ENCODE data around the gene ERVFRD-1. TPM values are rescaled to one million over a fixed set of nuclear protein-coding genes. Genes with fewer than 3 reads are reported as not detected.

ERVFRD-1 gene
- polyA plus RNA-seq (2011; rRNA removed), result not detected in 2 replicates
- polyA minus RNA-seq (2011; rRNA and poly(A)+ RNA removed), result not detected in 2 replicates

- Histone ChIP-seq H3K27ac (ENCODE audit: low read depth, low read length) (no peak within 1 kb of the TSS), H3K9me3 (ENCODE audit: control insufficient read depth, insufficient read depth, low read length) (no peaks in the 10 kb centered on the region), H3K27me3 (ENCODE audit: control insufficient read depth, insufficient read depth, low read length) (no peaks in the 10 kb centered on the region), H3K4me3 (ENCODE audit: low read depth, low read length) (no peak within 1 kb of the TSS)
- ChIA-PET POLR2A (no interaction called here), CTCF (no interaction called here)
- DNase-seq (ENCODE audit: low read depth, low spot score), result no peak
- TF ChIP-seq CTCF (IDR thresholded peaks at IDR 0.05; ENCODE audit: low read depth, low read length), result no peak
These were observed at the start of gene ERVFRD-1 for GRCh38 chr6:11110921-11111768. Gene ERVFRD-1, minus strand, starts transcription at chr6:11111725. Its CDS starts 6,415 bp downstream, at chr6:11105310.

GRCh38 chr6:11160199-11160598, 48.7 kb upstream of the ERVFRD-1 start:
- H3K27me3 ChIP-seq (ENCODE audit: control insufficient read depth, insufficient read depth, low read length), result no peaks in the 10 kb centered on the region
- no peaks in the 10 kb centered on the region for H3K9me3 ChIP-seq (ENCODE audit: control insufficient read depth, insufficient read depth, low read length)
- CTCF ChIA-PET, result interaction anchor here (1.3 to 1.5 kb wide), 2 partner anchors 12 to 336 kb away, joined by 3 to 6 read pairs; no protein-coding TSS in a partner anchor
- no peak for DNase-seq (ENCODE audit: low read depth, low spot score)
- no peak overlapping the region for H3K4me3 ChIP-seq (ENCODE audit: low read depth, low read length)
- no peak for TF ChIP-seq CTCF (IDR thresholded peaks at IDR 0.05; ENCODE audit: low read depth, low read length)
- no peak overlapping the region for H3K27ac ChIP-seq (ENCODE audit: low read depth, low read length)
- POLR2A ChIA-PET, result no interaction called here

- Histone ChIP-seq H3K9me3 (ENCODE audit: control insufficient read depth, insufficient read depth, low read length) (no peaks in the 10 kb centered on the region), H3K27ac (ENCODE audit: low read depth, low read length) (no peak overlapping the region), H3K27me3 (ENCODE audit: control insufficient read depth, insufficient read depth, low read length) (no peaks in the 10 kb centered on the region), H3K4me3 (ENCODE audit: low read depth, low read length) (no peak overlapping the region)
- no peak for DNase-seq (ENCODE audit: low read depth, low spot score)
- ChIA-PET POLR2A (no interaction called here), CTCF (interaction anchor here (0.6 to 3.3 kb wide), 3 partner anchors 11 to 340 kb away, joined by 3 to 20 read pairs (median 5); no protein-coding TSS in a partner anchor)
- no peak for TF ChIP-seq CTCF (IDR thresholded peaks at IDR 0.05; ENCODE audit: low read depth, low read length)
These were observed 44.1 kb upstream of the ERVFRD-1 start for GRCh38 chr6:11155589-11155988.

- TF ChIP-seq CTCF (IDR thresholded peaks at IDR 0.05; ENCODE audit: low read depth, low read length), result no peak
- Histone ChIP-seq H3K27me3 (ENCODE audit: control insufficient read depth, insufficient read depth, low read length) (no peaks in the 10 kb centered on the region), H3K27ac (ENCODE audit: low read depth, low read length) (no peak overlapping the region), H3K4me3 (ENCODE audit: low read depth, low read length) (no peak overlapping the region), H3K9me3 (ENCODE audit: control insufficient read depth, insufficient read depth, low read length) (no peaks in the 10 kb centered on the region)
- DNase-seq (ENCODE audit: low read depth, low spot score), result no peak
- ChIA-PET CTCF (no interaction called here), POLR2A (no interaction called here)
These were observed 41.9 kb upstream of the ERVFRD-1 start for GRCh38 chr6:11153447-11153846.

GRCh38 chr6:11152581-11152980, 41.1 kb upstream of the ERVFRD-1 start:
- Histone ChIP-seq H3K27ac (ENCODE audit: low read depth, low read length) (no peak overlapping the region), H3K27me3 (ENCODE audit: control insufficient read depth, insufficient read depth, low read length) (no peaks in the 10 kb centered on the region), H3K4me3 (ENCODE audit: low read depth, low read length) (no peak overlapping the region), H3K9me3 (ENCODE audit: control insufficient read depth, insufficient read depth, low read length) (no peaks in the 10 kb centered on the region)
- DNase-seq (ENCODE audit: low read depth, low spot score), result no peak
- POLR2A ChIA-PET, result no interaction called here
- CTCF ChIA-PET, result interaction anchor here (1.3 to 10.3 kb wide), 3 partner anchors 9 to 343 kb away, joined by 4 to 139 read pairs (median 6); no protein-coding TSS in a partner anchor
- TF ChIP-seq CTCF (IDR thresholded peaks at IDR 0.05; ENCODE audit: low read depth, low read length), result no peak
